ENCODE measurements around the gene AGAP1.

AGAP1 gene

GRCh38 chr2:235676536-235676799 is 182.6 kb downstream of the AGAP1 start:
- no peak for TF ChIP-seq CTCF (conservative IDR thresholded peaks at IDR 0.05)
- no peak overlapping the region for H3K27ac ChIP-seq

GRCh38 chr2:235677276-235677788 is 183.5 kb downstream of the AGAP1 start:
- TF ChIP-seq CTCF (conservative IDR thresholded peaks at IDR 0.05) = no peak
- H3K27ac ChIP-seq = no peak overlapping the region

- no peak overlapping the region for H3K27ac ChIP-seq
- TF ChIP-seq CTCF (conservative IDR thresholded peaks at IDR 0.05) = no peak
Measured at GRCh38 chr2:235677937-235678336, 184.1 kb downstream of the AGAP1 start.

GRCh38 chr2:235678712-235679111 is 184.9 kb downstream of the AGAP1 start:
- H3K27ac ChIP-seq = no peak overlapping the region
- TF ChIP-seq CTCF (conservative IDR thresholded peaks at IDR 0.05) = no peak

GRCh38 chr2:235679471-235679870 is 185.6 kb downstream of the AGAP1 start:
- H3K27ac ChIP-seq = no peak overlapping the region
- TF ChIP-seq CTCF (conservative IDR thresholded peaks at IDR 0.05) = no peak

- no peak for TF ChIP-seq CTCF (conservative IDR thresholded peaks at IDR 0.05)
- no peak overlapping the region for H3K27ac ChIP-seq
Measured at GRCh38 chr2:235685024-235685721, 191.3 kb downstream of the AGAP1 start.

- TF ChIP-seq CTCF (conservative IDR thresholded peaks at IDR 0.05) = no peak
- H3K27ac ChIP-seq = no peak overlapping the region
Measured at GRCh38 chr2:235688511-235689426, 194.9 kb downstream of the AGAP1 start.

Data from VCaP (cell line).